ENCODE data around the gene ATP2C1.

The ATP2C1 gene

DNA sequence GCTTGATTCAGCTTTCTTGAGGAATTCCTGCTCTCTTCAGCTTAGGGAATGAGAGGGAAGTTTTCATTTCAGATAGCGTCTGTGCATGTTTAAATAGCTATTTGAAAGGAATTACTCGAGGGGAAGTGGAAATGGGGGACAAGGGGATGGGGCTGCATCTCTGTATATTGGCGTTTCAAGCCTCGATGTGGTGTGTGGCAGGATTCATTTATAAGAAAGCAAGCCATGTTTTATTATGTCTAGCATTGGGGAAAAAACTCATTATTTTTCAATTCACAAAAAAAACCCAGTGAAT, 1.0 kb downstream of the ATP2C1 start:
- DNase-seq: no peak

DNA sequence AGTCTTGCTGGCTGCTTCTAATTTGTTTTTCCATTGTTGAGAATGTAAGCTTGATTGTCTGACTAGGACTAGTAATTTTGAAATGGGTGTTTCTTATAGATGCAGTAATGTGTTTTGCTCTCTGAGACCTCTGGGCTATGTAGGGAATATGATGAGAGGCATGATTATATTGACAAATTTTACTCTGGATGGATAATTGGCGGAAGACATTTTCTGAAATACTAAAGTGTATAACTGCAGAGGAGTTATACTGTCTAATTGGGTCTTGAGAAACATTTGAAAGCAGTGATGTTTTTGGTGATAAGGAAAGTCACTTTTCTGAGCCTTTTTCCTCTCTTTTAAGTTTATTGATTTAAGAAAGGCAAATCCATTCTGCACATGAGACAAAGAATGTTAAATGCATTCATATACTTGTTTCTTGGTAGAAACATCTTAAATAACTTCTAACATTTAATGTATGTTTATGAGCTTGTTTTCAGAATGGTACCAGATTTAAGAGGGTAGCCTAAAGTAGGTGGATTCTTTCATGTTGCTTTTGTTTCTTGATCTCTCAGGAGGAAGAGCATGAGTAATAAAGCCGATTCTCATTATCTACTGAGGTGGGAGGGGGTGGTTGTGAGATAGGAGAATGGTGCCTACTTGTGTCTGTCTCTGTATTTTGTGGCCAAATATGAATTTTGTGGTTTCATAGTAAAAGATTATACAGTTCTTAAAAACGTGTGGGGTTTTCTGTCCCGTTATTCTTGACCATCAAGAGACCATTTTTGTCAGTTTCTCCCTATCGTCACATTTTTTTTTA, 2.0 kb downstream of the ATP2C1 start:
- DNase-seq: no peak

- no peak for DNase-seq
Measured at GRCh38 chr3:130897316-130897715, 3.4 kb downstream of the ATP2C1 start.

DNA sequence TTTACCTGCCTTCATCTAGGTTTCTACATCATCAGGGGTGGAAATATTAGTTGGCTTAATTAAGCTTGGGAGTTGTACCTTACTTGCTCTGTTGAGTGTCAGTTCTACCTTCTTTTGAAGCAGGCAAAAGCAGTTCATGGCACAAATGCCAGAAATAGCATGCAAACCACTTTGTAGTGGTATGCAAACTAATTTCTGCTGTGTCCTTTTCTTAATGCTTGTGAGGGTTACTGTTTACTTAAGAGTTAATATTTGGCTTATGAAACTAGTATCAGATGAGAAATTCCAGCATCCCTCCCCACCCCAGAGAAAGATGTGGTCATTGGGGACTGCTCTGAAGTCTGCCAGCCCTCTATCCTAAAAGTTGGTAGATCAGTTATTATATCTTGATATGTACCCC, 7.1 kb downstream of the ATP2C1 start:
- no peak for DNase-seq

GRCh38 chr3:130901463-130902204, 7.8 kb downstream of the ATP2C1 start:
- peak; percentile 10 to 17 for DNase-seq

DNA sequence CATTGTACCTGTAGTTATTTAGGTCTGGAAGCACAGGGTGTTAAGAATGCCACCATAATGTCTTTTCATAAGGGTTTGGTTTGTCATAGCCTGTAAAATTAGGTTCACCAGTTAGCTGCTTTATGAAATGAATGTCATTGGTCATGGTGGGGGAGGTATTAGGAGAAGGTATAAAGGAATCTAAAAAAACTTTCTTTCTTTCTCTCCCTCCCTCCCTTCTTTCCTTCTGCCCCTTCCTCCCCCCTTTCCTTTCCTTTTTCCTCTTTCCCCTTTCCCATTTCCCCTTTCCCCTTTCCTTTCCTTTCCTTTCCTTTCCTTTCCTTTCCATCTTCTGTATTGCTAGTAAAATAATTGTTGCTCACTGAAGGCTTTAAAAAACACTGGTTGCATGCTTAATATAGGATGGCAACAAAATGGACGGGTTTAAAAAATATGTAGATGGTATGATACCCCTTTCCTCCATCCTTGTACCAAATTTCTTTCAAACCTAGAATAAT, 9.6 kb downstream of the ATP2C1 start:
- DNase-seq: no peak

- DNase-seq: no peak
Measured at GRCh38 chr3:130904491-130904890, 10.6 kb downstream of the ATP2C1 start.

GRCh38 chr3:130905551-130905950, 11.7 kb downstream of the ATP2C1 start:
- DNase-seq: no peak

DNA sequence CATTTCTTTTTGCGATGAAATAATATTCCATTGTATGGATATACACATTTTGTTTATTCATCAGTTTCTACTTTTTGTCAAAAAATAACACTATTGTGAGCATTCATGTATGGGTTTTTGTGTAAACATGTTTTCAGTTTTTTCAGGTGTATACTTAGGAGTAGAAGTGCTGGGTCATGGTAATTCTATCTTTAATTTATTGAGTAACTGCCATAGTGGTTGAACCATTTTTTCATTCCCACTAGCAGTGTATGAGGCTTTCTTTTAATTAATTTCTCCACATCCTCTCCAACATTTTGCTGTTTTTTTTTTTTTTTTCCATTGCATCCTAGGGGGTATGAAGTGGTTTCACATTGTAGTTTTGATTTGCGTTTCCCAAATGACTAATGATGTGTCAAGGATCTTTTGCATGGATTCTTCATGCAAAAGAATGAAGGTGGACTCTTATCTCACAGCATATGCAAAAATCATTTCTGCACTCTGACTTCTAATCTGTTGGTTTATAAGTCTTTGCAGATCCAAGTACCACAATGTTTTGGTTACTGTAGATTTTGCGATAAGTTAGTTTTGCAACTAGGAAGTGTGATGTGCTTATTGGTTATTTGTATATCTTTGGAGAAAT, 12.6 kb downstream of the ATP2C1 start:
- DNase-seq: no peak

- no peak for DNase-seq
Measured at GRCh38 chr3:130907500-130907899, 13.6 kb downstream of the ATP2C1 start.

DNA sequence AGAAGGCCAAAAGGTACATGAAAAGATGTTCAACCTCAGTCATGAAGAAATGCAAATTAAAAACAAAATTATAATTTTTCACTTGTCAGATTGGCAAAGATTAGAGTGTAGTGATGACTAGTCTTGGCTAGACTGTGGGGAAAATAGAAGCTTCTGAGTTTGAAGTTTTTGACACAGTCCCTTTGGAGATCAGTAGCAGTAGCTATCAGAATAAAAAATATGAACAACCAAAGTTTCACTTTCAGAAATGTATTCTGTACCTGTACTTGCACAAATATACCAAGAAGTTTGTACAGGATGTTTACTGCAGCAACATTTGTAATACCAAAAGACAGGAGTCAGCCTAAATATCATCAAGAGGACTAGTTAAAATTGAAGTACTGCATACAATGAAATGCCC, 14.1 kb downstream of the ATP2C1 start:
- DNase-seq: no peak

DNA sequence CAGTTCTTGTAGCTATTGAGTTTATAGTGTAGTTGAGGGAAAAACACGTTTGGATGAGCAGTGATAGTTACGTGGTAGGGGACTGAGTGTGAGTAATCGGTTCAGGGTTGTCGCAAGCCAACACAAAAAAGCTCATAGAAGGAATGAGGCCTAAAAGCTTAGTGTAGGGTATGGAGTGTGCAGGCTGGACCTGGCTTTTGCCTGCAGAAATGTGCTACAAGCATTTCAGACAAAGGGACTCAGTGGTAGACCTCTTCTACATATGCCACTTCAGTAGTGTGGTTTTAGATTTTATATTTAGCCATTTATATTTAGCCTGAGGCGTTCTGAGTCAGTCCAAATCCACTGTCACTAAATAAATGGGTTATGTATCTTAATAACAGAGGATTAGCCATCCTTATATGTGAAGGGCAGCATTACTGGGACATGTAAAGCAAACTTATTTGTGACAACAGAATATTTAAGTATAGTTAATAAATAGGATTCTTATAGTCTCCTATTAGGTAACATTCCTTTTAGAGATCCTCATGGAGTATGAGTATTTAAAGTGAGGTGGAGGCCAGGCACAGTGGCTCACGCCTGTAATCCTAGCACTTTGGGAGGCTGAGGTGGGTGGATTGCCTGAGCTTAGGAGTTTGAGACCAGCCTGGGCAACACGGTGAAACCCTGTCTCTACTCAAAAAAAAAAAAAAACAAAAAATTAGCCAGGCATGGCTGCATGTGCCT, 21.8 kb downstream of the ATP2C1 start:
- no peak for DNase-seq

- no peak for DNase-seq
Measured at GRCh38 chr3:130916507-130917167, 22.8 kb downstream of the ATP2C1 start.

DNA sequence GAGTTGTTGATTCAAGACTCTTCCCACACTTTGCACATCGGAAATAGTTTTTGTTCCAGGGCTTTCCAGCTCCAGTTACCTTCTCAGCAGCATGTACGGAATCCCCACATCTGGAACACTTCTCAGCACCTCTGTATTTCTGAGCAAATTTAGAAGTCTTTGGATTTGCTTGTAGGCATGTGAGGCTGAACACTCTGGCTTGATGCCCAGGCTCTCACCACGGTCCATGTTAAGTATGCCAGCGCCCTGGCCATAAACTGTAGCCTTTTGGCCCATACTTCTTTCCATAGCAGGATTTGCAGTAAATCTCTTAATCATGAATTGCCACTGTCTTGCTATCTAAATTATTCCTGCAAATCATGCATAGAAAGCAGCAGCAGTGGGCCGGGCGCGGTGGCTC, 24.4 kb downstream of the ATP2C1 start:
- DNase-seq: no peak

DNA sequence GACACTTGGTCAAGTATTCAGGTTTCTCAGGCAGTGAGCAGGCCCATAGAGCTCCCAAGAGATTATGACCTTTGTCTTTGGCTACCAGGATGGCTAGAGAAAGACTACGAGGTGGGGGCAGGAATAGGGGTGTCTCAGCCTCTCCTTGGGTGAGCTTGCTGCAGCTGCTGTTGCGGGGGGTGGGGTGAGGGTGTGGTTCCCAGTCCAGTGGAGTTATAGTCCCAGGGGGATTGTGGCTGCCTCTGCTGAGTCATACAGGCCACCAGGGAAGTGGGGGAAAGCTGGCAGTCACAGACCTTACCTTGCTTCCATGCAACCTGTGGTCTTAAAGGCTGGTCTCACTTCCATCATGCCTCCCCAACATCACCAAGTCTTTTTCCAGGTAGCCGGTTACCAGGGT, 31.7 kb downstream of the ATP2C1 start:
- no peak for DNase-seq

DNA sequence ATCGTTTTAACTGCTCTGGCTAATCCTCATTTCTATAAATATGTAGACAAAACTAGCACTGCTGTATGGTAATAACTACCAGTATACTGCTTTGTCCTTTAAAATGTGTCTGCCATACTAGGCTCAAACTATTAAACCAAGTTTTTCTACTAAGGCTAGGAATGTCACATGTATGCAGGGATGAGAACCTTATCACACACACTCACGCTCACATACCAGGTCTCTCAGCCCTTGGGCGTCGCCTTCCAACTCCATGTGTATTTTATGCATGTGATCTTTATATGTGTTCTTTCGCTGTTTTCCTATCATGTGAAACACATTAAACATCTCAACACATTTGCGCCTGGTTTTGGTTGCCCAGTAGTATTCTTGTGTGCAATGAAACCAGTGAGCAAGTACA, 32.6 kb downstream of the ATP2C1 start:
- DNase-seq: no peak

GRCh38 chr3:130929804-130930203, 35.9 kb downstream of the ATP2C1 start:
- DNase-seq: no peak

- DNase-seq: no peak
Measured at GRCh38 chr3:130932979-130933378, 39.1 kb downstream of the ATP2C1 start.

DNA sequence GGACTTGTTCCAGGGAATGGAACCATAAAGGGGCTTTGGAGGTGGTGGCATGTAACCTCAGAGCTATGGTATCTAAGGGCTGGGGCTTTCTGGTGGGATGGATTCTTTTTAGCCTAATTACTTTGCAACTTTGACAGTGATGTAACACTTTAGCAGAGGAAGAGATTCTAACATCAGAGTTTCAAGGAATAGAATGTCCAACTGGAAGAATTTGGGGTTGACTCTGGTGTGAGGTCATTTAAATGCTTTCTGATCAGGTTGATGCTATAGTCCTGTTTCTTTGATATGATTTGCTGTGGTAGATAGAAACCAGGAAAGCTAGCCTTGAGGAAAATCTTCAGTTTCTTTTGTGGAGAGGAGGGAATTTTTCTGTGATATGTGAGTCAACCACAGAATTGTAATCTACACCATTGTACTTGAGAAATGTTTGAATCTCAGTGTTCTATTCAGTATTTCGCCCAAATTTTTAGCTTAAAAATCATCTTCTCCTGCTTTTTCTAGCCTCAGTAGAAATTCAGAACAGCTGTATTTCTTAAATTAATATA, 40.0 kb downstream of the ATP2C1 start:
- DNase-seq: no peak

DNA sequence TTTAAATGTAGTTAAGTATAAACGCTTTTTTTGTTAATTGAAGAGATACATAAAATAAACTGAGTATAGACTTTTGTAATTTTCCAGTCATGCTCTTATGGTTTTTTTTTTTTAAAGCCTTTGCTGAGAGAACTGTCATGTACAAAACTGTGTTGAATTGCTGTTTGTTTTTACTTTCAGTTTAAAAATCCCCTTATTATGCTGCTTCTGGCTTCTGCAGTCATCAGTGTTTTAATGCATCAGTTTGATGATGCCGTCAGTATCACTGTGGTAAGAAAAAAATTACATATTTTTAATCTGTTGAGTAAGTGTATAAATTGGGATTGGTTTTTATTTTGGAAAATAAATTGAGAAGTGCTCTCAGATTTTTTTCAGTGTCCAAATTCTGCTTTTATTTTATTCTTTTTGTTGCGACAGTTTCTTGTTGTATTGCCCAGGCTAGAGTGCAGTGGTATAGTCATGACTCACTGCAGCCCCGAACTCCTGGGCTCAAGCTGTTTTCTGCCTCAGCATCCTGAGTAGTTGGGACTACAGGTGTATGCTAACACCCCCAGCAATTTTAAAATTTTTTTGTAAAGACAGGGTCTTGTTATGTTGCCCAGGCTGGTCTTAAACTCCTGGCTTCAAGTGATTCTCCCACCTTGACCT, 40.7 kb downstream of the ATP2C1 start:
- DNase-seq: no peak

GRCh38 chr3:130935761-130936492, 42.0 kb downstream of the ATP2C1 start:
- DNase-seq: no peak

All from Kasumi-1 (cell line).